Measurements from ENCODE around the gene LDLRAD4.

GRCh38 chr18:13541621-13542519 lies 323.3 kb downstream of the LDLRAD4 start:
- no peak for TF ChIP-seq POLR2A (IDR thresholded peaks at IDR 0.05; ENCODE audit: low read depth, low read length)
- no peak for TF ChIP-seq SPI1 (IDR thresholded peaks at IDR 0.05; ENCODE audit: low read depth, low read length)
- TF ChIP-seq TAF1 (IDR thresholded peaks at IDR 0.05; ENCODE audit: low read depth, low read length): no peak
- TF ChIP-seq POLR2AphosphoS5 (IDR thresholded peaks at IDR 0.05; ENCODE audit: low read depth, low read length): no peak

Data from GM12891 (cell line).